ENCODE measurements around the gene PARP4.

DNA sequence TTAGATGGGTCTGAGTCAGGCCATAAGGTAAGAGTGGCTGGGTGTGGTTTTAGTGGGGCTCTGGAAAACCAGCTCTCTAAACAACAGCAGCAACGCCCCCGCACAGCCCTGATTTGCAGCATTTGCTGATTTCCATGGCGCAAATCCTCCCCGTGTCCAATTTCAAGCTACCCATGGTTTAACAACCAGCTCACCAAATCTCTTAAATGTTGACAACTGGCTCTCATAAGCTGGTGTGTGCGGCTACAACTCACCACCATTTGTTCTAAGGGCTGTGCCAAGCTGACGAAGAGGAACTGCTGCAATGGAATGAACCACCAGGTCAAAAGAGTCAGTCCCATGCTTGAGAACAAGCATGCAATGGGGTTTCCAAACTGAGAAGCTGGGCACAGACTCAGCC lies 22.9 kb downstream of the PARP4 start:
- TF ChIP-seq, protein P1, sequence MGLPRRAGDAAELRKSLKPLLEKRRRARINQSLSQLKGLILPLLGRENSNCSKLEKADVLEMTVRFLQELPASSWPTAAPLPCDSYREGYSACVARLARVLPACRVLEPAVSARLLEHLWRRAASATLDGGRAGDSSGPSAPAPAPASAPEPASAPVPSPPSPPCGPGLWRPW (IDR thresholded peaks at IDR 0.05) = no peak
- TF ChIP-seq, protein P2, sequence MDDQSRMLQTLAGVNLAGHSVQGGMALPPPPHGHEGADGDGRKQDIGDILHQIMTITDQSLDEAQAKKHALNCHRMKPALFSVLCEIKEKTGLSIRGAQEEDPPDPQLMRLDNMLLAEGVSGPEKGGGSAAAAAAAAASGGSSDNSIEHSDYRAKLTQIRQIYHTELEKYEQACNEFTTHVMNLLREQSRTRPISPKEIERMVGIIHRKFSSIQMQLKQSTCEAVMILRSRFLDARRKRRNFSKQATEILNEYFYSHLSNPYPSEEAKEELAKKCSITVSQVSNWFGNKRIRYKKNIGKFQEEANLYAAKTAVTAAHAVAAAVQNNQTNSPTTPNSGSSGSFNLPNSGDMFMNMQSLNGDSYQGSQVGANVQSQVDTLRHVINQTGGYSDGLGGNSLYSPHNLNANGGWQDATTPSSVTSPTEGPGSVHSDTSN (IDR thresholded peaks at IDR 0.05) = no peak
- TF ChIP-seq ZFP36 (IDR thresholded peaks at IDR 0.05; ENCODE audit: borderline replicate concordance, partially characterized antibody) = no peak
- TF ChIP-seq, protein P3, sequence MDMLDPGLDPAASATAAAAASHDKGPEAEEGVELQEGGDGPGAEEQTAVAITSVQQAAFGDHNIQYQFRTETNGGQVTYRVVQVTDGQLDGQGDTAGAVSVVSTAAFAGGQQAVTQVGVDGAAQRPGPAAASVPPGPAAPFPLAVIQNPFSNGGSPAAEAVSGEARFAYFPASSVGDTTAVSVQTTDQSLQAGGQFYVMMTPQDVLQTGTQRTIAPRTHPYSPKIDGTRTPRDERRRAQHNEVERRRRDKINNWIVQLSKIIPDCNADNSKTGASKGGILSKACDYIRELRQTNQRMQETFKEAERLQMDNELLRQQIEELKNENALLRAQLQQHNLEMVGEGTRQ (IDR thresholded peaks at IDR 0.05) = no peak
- TF ChIP-seq, protein P4, sequence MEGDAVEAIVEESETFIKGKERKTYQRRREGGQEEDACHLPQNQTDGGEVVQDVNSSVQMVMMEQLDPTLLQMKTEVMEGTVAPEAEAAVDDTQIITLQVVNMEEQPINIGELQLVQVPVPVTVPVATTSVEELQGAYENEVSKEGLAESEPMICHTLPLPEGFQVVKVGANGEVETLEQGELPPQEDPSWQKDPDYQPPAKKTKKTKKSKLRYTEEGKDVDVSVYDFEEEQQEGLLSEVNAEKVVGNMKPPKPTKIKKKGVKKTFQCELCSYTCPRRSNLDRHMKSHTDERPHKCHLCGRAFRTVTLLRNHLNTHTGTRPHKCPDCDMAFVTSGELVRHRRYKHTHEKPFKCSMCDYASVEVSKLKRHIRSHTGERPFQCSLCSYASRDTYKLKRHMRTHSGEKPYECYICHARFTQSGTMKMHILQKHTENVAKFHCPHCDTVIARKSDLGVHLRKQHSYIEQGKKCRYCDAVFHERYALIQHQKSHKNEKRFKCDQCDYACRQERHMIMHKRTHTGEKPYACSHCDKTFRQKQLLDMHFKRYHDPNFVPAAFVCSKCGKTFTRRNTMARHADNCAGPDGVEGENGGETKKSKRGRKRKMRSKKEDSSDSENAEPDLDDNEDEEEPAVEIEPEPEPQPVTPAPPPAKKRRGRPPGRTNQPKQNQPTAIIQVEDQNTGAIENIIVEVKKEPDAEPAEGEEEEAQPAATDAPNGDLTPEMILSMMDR (IDR thresholded peaks at IDR 0.05) = no peak

All from A549 (cell line).